Eye (tissue), 1 donor: ENCODE results near the gene SKIC2.
A peak's percentile ranks its signal among the peaks of the same experiment; 100 is the strongest.
"Not testable (repeated sequence)": the region's sequence is repeated elsewhere in the genome, so short reads cannot be mapped to it uniquely, and the experiment has no call there.

ENCODE experiments used
- DNase-seq: peaks from one replicate; pipeline ENCODE4 v3.0.0-alpha.2; 2015

SKIC2 gene

DNA sequence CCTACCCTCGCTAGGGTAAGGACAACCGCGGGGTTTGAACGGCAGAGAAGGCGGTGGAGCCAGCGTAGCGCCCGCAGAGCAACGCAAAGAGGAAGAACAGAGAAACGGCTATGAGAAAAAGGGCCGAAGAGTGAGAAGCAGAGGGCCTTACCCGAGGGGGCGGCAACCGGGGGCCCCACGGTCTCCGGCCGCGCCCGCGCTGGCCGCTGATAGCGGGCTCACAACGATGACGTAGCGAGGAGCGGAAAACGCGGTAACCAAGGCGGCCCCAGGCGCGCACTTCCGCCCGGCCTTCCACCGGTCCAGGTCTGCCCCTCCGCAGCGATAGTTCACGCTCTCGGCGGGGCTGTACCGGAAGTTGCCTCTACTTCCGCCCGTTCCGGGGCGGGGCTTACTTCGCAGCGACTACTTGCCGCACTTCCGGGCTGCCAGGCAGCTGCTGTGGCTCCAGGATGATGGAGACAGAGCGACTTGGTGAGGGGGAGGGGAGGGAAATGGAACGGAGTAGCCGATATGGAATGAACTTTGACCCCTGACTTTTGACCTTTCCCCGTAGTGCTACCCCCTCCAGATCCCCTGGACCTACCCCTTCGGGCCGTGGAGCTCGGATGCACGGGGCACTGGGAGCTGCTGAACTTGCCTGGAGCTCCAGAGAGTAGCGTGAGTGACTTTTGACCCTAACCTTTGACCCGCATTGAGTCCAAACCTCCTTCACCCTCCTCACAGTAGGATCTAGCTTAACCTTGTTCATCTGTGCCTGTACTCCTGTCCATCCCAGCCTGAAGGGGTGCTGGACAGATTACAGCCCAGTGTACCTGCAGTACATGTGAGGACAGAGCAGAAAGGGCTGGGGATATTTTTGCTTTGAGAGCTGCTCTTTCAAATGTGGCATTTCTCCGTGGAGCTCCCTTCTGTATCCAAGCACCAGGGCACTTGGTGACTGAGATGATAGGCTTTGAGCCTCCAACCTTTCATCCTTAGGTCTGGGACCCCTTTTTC lies at the start of gene SKIC2, which contains the start of gene NELFE:
Gene SKIC2, plus strand, starts transcription at position 435 of the 999 bp plus-strand sequence. Its CDS starts 18 bp downstream, at position 453.
Gene NELFE, minus strand, starts transcription at position 231 of the 999 bp plus-strand sequence. CDS start 525 bp downstream, outside the sequence.
- DNase-seq, result peak; percentile 99

DNA sequence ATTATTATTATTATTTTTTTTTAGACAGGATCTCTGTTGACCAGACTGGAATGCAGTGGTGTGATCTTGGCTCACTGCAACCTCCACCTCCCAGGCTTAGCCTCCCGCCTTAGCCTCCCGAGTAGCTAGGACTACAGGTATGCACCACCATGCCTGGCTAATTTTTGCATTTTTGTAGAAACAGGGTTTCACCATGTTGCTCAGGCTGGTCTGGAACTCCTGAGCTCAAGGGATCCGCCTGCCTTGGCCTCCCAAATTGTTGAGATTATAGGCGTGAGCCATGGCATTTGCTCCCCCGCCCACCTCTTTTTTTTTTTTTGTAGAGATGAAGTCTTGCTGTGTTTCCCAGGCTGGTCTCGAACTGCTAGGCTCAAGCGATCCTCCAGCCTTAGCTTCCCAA lies 49.7 kb upstream of the SKIC2 start:
- not testable (repeated sequence) for DNase-seq

GRCh38 chr6:31911826-31912585 lies 47.0 kb upstream of the SKIC2 start:
- no peak for DNase-seq

GRCh38 chr6:31915351-31915750 lies 43.6 kb upstream of the SKIC2 start:
- no peak for DNase-seq

DNA sequence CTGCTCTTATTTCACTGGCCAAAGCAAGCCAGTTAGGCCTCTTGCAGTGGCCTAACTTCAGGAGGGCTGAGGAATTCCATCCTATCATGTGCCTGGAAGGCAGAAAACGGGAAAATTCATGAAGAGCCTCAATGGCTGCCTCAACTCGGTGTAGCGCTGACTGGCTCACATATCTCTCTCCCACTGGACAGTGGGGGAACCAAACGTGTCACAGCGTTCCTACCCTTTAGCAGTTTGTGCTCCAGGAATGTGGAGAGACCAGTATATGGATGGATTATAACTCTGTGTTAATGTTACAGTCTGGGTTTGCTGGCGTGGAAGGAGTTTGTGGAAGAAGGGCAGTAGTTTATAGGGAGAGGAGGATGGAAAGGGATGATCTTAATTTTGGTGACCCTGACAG lies 43.2 kb upstream of the SKIC2 start:
- no peak for DNase-seq

DNA sequence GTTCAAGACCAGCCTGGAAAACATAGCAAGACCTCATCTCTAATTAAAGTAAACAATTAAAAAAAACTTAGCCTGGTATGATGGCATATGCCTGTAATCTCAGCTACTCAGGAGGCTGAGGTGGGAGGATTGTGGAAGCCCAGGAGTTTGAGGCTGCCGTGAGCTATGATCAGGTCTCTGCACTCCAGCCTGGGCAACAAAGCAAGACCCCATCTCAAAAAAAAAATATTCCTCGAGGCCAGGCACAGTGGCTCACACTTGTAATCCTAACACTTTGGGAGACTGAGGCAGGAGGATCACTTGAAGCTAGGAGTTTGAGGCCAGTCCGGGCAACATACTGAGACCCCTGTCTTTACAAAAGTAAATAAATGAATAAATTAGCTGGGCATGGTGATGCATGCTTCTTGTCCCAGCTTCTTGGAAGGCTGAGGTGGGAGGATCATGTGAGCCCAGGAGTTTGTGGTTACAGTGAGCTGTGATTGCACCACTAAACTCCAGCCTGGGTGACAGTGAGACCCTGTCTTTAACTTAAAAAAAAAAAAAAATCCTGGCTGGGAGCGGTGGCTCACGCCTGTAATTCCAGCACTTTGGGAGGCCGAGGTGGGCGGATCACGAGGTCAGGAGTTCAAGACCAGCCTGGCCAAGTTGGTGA lies 40.8 kb upstream of the SKIC2 start:
- DNase-seq, result no peak

DNA sequence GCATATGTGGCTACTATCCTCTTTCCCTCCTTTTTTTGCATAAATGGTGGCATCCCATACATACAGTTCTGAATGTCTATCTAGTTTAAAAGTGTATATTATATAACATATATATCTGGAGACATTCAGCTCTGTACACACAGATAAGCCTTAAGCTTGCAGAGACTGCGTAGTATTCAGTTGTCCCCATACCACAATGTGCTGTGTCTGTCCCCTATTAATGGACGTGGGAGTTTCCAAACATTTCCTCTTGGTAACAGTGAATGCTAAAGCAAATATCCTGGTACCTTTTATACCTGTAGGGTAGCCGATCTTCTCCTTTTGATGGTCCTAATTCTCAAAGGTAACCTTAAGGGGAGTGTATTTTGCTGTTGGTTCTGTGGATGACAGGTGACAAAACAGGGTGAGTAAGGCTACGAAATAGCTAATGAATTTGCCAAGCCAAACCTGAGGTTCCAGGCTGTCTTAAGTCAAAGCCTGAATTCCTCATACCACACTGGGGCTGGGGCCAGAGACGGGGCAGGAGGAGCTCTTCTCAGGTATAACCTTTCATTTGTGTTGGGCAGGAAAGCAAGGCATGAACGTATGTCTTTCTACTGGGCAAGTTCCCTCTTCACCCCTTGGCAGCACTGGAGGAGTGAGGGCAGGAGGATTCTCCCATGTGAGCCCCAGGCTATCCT lies 39.2 kb upstream of the SKIC2 start:
- DNase-seq, result no peak

DNA sequence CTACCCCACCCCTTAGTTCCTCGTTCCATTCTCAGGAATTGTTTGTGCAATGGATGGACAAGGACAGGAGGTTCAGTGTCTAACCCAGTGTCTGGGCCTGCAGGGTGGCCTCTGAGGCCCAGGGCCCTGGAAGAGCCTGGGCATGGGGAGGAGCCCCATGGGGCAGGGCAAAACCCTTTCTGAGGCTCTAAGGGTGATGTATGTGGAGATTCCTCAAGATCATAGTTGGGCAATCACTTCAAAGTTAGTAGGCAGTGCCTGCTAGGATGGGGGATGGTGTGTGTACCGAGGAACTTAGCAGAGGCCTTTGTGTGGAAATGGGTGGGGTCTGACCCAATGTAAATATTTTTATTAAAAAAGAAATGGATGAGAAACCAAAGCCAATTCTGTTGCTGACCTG lies 38.2 kb upstream of the SKIC2 start:
- DNase-seq, result no peak

GRCh38 chr6:31922942-31923341 lies 36.0 kb upstream of the SKIC2 start:
- DNase-seq, result no peak

GRCh38 chr6:31927242-31927862 lies 31.6 kb upstream of the SKIC2 start, which contains the start of gene C2:
C2 (plus strand) TSS chr6:31927717; CDS start chr6:31927753, 36 bp downstream.
- DNase-seq, result no peak

GRCh38 chr6:31927863-31928671 lies 30.9 kb upstream of the SKIC2 start:
- no peak for DNase-seq

GRCh38 chr6:31928672-31928939 lies 30.4 kb upstream of the SKIC2 start:
- DNase-seq, result no peak

DNA sequence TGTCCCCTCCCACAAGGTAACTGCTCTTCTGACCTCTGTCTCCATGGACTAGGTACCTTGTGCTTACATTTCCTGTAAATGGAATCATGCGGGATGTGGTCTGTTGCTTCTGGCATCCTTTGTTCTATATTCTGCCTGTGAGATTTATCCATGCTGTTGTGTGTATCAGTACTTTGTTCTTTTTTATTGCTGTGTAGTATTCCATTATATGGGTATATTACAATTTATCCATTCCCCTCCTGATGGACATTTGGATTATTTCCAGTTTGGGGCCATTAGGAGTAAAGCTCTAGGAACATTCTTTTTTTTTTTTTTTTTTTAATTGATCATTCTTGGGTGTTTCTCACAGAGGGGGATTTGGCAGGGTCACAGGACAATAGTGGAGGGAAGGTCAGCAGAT lies 28.0 kb upstream of the SKIC2 start:
- DNase-seq, result no peak

DNA sequence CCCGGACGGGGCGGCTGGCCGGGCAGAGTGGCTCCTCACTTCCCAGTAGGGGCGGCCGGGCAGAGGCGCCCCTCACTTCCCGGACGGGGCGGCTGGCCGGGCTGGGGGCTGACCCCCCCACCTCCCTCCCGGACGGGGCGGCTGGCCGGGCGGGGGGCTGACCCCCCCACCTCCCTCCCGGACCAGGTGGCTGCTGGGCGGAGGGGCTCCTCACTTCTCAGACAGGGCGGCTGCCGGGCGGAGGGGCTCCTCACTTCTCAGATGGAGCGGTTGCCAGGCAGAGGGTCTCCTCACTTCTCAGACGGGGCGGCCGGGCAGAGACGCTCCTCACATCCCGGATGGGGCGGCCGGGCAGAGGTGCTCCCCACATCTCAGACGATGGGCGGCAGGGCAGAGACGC lies 26.8 kb upstream of the SKIC2 start:
- not testable (repeated sequence) for DNase-seq

DNA sequence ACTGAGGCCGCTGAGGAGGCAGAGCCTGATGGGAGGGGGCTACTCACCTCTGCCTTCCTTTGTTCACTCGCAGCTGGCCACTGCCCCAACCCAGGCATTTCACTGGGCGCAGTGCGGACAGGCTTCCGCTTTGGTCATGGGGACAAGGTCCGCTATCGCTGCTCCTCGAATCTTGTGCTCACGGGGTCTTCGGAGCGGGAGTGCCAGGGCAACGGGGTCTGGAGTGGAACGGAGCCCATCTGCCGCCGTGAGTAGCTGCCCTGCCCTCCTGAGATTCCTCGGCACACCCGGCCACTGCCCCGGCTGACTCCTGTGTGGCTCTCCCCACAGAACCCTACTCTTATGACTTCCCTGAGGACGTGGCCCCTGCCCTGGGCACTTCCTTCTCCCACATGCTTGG lies 25.4 kb upstream of the SKIC2 start:
- no peak for DNase-seq

DNA sequence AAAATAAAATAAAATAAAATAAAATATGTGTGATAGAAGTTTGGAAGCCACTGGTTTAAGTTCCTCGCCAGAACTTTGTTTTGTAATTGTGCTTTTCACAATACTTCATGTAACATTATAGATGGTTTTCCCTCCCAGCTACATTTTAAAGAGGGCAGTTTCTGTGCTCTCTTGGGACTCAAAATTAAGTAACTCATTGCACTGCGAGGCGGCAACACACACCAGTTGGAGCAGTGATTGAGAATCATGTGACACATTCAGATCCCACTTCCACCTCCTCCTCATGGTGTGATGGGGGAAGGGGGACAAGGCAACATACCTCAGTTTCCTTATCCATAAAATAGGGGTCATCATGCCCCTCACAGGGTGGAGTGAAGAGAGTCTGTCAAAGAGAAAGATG lies 24.0 kb upstream of the SKIC2 start:
- no peak for DNase-seq

DNA sequence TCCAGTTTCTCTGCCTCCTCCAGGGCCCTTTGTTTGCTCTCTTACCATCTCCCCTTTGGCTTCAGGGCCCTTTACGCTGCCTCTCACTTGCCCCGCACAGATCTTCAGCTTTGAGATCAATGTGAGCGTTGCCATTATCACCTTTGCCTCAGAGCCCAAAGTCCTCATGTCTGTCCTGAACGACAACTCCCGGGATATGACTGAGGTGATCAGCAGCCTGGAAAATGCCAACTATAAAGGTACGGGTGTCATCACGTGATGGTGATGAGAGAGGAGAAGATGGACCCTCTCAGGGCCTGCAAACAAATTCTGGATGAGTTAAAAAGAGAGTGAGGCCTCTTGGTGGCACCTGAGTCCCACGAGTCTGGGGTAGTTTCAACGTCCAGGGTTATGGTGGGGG lies 23.2 kb upstream of the SKIC2 start:
- no peak for DNase-seq

GRCh38 chr6:31940256-31940664 lies 18.7 kb upstream of the SKIC2 start:
- DNase-seq, result no peak

DNA sequence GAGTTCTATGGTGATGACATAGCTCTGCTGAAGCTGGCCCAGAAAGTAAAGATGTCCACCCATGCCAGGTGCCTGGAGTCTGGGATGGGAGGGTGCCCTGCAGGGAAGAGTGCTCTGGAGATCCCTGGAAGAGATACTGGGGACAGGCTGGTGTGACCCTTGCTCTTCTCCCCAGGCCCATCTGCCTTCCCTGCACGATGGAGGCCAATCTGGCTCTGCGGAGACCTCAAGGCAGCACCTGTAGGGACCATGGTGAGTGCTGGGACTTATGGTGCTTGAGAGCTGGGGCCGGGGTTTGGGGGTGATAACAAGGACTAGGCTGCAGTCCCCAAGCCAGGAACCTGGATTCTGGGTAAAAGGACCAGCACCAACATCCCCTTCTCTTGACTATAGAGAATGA lies 15.2 kb upstream of the SKIC2 start:
- DNase-seq, result no peak

DNA sequence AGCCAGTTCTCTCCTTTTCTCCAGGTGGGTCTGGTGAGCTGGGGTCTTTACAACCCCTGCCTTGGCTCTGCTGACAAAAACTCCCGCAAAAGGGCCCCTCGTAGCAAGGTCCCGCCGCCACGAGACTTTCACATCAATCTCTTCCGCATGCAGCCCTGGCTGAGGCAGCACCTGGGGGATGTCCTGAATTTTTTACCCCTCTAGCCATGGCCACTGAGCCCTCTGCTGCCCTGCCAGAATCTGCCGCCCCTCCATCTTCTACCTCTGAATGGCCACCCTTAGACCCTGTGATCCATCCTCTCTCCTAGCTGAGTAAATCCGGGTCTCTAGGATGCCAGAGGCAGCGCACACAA lies 13.8 kb upstream of the SKIC2 start:
- no peak for DNase-seq
